HepG2 (cell line): ENCODE results near the gene TRIM3.

Experiments
- CREB1 ChIP-seq, 2 experiments: fragments of 450-650 bp in 1 of 2; IDR thresholded peaks; 2 replicates each; pipeline ENCODE4 v1.6.1; 2016 to 2017; ENCODE audit warnings: control low read depth in 1 of 2, mild to moderate bottlenecking in 1 of 2, missing compliant biosample characterization in 1 of 2, missing genetic modification characterization in 1 of 2
- GZF1 ChIP-seq: sonication (generic); formaldehyde crosslinking; IDR thresholded peaks from 2 replicates; pipeline ENCODE4 v1.5.1; 2020; ENCODE audit warnings: mild to moderate bottlenecking, missing genetic modification reagents
- RNF219 ChIP-seq: sonication (generic); formaldehyde crosslinking; IDR thresholded peaks from 2 replicates; pipeline ENCODE4 v1.5.0; 2020; ENCODE audit warnings: mild to moderate bottlenecking, missing genetic modification reagents
- SNAPC4 ChIP-seq: sonication (generic); formaldehyde crosslinking; IDR thresholded peaks from 2 replicates; pipeline ENCODE4 v1.4.0; 2020; ENCODE audit warnings: mild to moderate bottlenecking, missing genetic modification reagents
- ZBTB4 ChIP-seq: sonication (generic); formaldehyde crosslinking; IDR thresholded peaks from 2 replicates; pipeline ENCODE4 v1.4.0; 2020; ENCODE audit warnings: missing genetic modification reagents, mild to moderate bottlenecking, borderline replicate concordance
- ZSCAN5A ChIP-seq: sonication (generic); formaldehyde crosslinking; IDR thresholded peaks from 2 replicates; pipeline ENCODE4 v1.8.0; 2022; ENCODE audit warnings: mild to moderate bottlenecking, missing genetic modification reagents, borderline replicate concordance

- no peak for TF ChIP-seq GZF1 (CRISPR knock-in tag)
- no peak for TF ChIP-seq CREB1 (IDR thresholded peaks at IDR 0.05)
- TF ChIP-seq CREB1 (CRISPR knock-in tag; IDR thresholded peaks at IDR 0.05), result no peak
- no peak for TF ChIP-seq ZBTB4 (CRISPR knock-in tag)
- TF ChIP-seq RNF219 (CRISPR knock-in tag), result no peak
- TF ChIP-seq SNAPC4, result no peak
- no peak for TF ChIP-seq ZSCAN5A
Observed at GRCh38 chr11:6410695-6411430, 62.9 kb downstream of the TRIM3 start.
